Left lung (tissue), 10 donors: Measurements from ENCODE around the gene ZNF764. TPM values are rescaled to one million over a fixed set of nuclear protein-coding genes. Genes with fewer than 3 reads are reported as not detected.
"Not testable (repeated sequence)": the region's sequence is repeated elsewhere in the genome, so short reads cannot be mapped to it uniquely, and the experiment has no call there.

Source experiments
- ATAC-seq: fragments of 200-7000 bp; cut with Tn5 transposase; one replicate; pipeline ENCODE4 v1.9.1; 2020; ENCODE audit warnings: moderate library complexity
- DNase-seq, 4 donors: peaks; one replicate each; pipeline ENCODE4 v3.0.0-alpha.2; 2013 to 2020
- H3K27ac ChIP-seq, 2 donors: fragments of 200-600 bp; sonication (generic) in 1 of 2; one replicate each; pipeline versions ENCODE4 v1.5.0 to v1.8.0; 2020 to 2021
- H3K27me3 ChIP-seq, 2 donors: fragments of 200-600 bp; sonication (generic) in 1 of 2; one replicate each; pipeline versions ENCODE4 v1.5.0 to v1.8.0; 2020 to 2021
- H3K36me3 ChIP-seq, 2 donors: fragments of 200-600 bp; sonication (generic) in 1 of 2; one replicate each; pipeline versions ENCODE4 v1.5.0 to v1.8.0; 2020 to 2021
- H3K4me1 ChIP-seq, 2 donors: fragments of 200-600 bp; one replicate each; pipeline ENCODE4 v1.8.0; 2021
- H3K4me3 ChIP-seq, 2 donors: fragments of 200-600 bp; sonication (generic) in 1 of 2; one replicate each; pipeline versions ENCODE4 v1.5.0 to v1.8.0; 2020 to 2021; ENCODE audit warnings: mild to moderate bottlenecking in 1 of 2
- H3K9me3 ChIP-seq, 2 donors: fragments of 200-600 bp; sonication (generic) in 1 of 2; one replicate each; pipeline versions ENCODE4 v1.5.0 to v1.8.0; 2020 to 2021
- CTCF ChIP-seq, 2 donors: fragments of 200-600 bp; sonication (generic) in 1 of 2; IDR thresholded peaks; one replicate each; pipeline versions ENCODE4 v1.5.0 to v1.8.0; 2021; ENCODE audit warnings: antibody characterized with exemption in 2 of 2
- intact Hi-C, 2 donors: fragments of 100-400 bp; cut with DNase I; formaldehyde crosslinking; loops; one replicate each; pipeline versions ENCODE4 v1.11.2 to v1.14.2; 2022
- polyA plus RNA-seq, 6 donors: library from polyadenylated mRNA; unstranded; fragments of 120-200 nt; gene quantifications; one replicate each; pipeline ENCODE4 v1.2.1, GENCODE V29; 2013; ENCODE audit not compliant: insufficient read length in 6 of 6
- total RNA-seq, 2 donors: library from RNA; stranded (reverse); fragmentation: NEBNext Ultra II Directional; extraction: Animal tissue kit (Norgen Biotek cat#: 25700); gene quantifications; one replicate each; pipeline ENCODE4 v1.2.1, GENCODE V29; 2021
- donor health status: DM: no; HTN: yes; CAD: no.
- donor health status: DM: no; HTN: no; CAD: no.

Gene ZNF764
- total and polyA plus RNA-seq, 8 donors = 7.4 to 15.8 (median 11.8) TPM

GRCh38 chr16:30539000-30539964 is 18.9 kb downstream of the ZNF764 start:
- intact Hi-C loops = no loop called here

GRCh38 chr16:30536391-30537024 is 21.7 kb downstream of the ZNF764 start:
- Histone ChIP-seq H3K36me3 (peaks cover 0 to 16% of the 10 kb centered on the region in 2 donors), H3K4me1 (peaks cover 5 to 36% of the 10 kb centered on the region in 2 donors), H3K4me3 (peak overlapping the region in 1 of 2 donors; percentile 62), H3K27ac (peak overlapping the region; percentile 91 to 94)
- H3K9me3 ChIP-seq, ATAC-seq, DNase-seq, H3K27me3 ChIP-seq, intact Hi-C loops: not testable (repeated sequence)

More at GRCh38 chr16:30539000-30539964, 18.9 kb downstream of the ZNF764 start:
- DNase-seq (peak in 1 of 4 donors; percentile 32), ATAC-seq (no peak)
- Histone ChIP-seq H3K4me3 (no peak overlapping the region), H3K9me3 (no peaks in the 10 kb centered on the region), H3K36me3 (no peaks in the 10 kb centered on the region), H3K4me1 (peaks cover 5 to 19% of the 10 kb centered on the region in 2 donors), H3K27ac (no peak overlapping the region), H3K27me3 (no peaks in the 10 kb centered on the region)
- TF ChIP-seq CTCF (IDR thresholded peaks at IDR 0.05) = no peak

GRCh38 chr16:30535777-30536190 is 22.4 kb downstream of the ZNF764 start:
- peaks cover 5 to 38% of the 10 kb centered on the region in 2 donors for H3K4me1 ChIP-seq
- no peaks in the 10 kb centered on the region for H3K27me3 ChIP-seq
- DNase-seq (peak in 3 of 4 donors; percentile 84 to 87 (median 85)), ATAC-seq (peak; percentile 84)
- intact Hi-C loops = no loop called here
- TF ChIP-seq CTCF (IDR thresholded peaks at IDR 0.05) = peak; percentile 30 to 55
- H3K36me3 ChIP-seq = peaks cover 0 to 24% of the 10 kb centered on the region in 2 donors
- H3K4me3 ChIP-seq = peak overlapping the region; percentile 62 to 65
- peak overlapping the region; percentile 91 to 94 for H3K27ac ChIP-seq
- no peaks in the 10 kb centered on the region for H3K9me3 ChIP-seq

GRCh38 chr16:30535106-30535776 is 22.9 kb downstream of the ZNF764 start:
- peak; percentile 8 for ATAC-seq
- no peak for TF ChIP-seq CTCF (IDR thresholded peaks at IDR 0.05)

GRCh38 chr16:30534368-30535105 is 23.6 kb downstream of the ZNF764 start, which contains the start of gene ZNF747:
ZNF747 (minus strand) TSS chr16:30534858; CDS start chr16:30534679, 179 bp downstream.
- Histone ChIP-seq H3K9me3 (no peaks in the 10 kb centered on the region), H3K27me3 (no peaks in the 10 kb centered on the region), H3K4me3 (peak within 1 kb of the TSS; percentile 62 to 65), H3K27ac (peak within 1 kb of the TSS; percentile 91 to 94), H3K36me3 (peaks cover 0 to 26% of the 10 kb centered on the region in 2 donors), H3K4me1 (peaks cover 7 to 43% of the 10 kb centered on the region in 2 donors)
- intact Hi-C loops = no loop called here
- DNase-seq (peak; percentile 90 to 98 (median 94)), ATAC-seq (peak; percentile 92)
- no peak for TF ChIP-seq CTCF (IDR thresholded peaks at IDR 0.05)

More at GRCh38 chr16:30535106-30535776, 22.9 kb downstream of the ZNF764 start:
- Histone ChIP-seq H3K4me1 (peaks cover 7 to 42% of the 10 kb centered on the region in 2 donors), H3K27me3 (no peaks in the 10 kb centered on the region), H3K27ac (peak overlapping the region; percentile 91 to 94), H3K36me3 (peaks cover 0 to 26% of the 10 kb centered on the region in 2 donors), H3K4me3 (peak overlapping the region; percentile 62 to 65), H3K9me3 (no peaks in the 10 kb centered on the region)
- intact Hi-C loops = no loop called here
- no peak for DNase-seq
